ENCODE results near the gene CDK14. TPM values are rescaled to one million over a fixed set of nuclear protein-coding genes. Genes with fewer than 3 reads are reported as not detected.

CDK14 gene
- total RNA-seq, 1 donor from 2014 or later = 8.3 TPM

DNA sequence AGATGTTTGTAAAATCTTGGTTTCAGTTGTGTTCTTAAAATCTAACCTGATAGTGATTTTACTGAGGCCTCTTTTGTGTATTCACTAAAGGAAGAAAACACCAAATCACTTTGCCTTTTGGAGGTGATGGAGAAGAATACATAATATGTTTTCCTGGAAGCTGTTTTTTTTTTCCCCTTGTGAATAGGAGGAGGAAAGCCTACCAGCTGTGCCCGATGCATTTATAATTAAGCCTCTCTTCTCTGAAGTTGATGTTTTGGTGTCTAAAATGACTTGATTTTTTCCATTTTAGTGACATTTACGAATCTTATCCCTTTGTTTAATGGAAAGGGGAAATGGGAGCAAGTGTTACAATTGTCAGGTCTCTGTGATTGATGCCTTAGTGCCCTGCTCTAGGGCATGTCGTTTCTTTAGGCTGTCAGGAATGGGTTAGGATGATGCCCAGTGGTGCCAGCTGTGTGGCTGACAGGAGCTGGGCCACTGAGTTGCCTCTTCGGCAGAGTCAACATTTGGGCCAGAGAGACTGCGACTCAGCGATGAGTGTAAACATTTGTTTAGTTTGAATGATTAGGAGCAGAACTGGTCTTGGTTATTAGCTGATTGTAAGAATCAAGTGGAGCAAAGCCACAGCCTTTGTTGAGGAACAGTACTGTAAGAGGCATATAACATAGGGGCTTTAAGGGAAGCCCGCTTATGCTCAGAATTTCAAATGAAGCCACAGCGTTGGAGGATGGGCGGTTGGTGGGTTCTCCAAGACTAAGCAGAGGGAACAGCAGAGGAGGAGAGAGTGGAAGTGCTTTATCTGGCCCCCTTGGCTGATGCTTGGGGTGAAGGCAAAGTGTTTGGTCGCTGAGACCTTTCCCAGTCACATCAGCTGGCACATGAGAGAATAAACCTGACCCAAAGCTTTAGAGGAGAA lies 81.6 kb downstream of the CDK14 start:
- DNase-seq (ENCODE audit: extremely low read depth, low read depth, low spot score) = no peak

DNA sequence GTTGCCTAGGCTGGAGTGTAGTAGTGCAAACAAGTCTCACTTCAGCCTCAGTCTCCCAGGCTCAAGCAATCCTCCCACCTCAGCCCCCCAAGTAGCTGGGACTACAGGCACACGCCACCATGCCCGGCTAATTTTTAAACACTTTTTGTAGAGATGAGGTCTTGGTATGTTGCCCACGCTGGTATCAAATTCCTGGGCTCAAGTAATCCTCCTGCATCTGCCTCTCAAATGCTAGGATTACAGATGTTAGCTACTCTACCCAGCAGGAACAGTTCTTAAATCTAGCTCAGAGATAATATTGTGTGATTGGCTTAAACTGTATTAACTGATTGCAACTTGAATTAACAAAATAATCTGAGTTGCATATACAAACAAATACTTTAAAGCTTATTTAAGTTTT lies 82.9 kb downstream of the CDK14 start:
- no peak for DNase-seq (ENCODE audit: extremely low read depth, low read depth, low spot score)

DNA sequence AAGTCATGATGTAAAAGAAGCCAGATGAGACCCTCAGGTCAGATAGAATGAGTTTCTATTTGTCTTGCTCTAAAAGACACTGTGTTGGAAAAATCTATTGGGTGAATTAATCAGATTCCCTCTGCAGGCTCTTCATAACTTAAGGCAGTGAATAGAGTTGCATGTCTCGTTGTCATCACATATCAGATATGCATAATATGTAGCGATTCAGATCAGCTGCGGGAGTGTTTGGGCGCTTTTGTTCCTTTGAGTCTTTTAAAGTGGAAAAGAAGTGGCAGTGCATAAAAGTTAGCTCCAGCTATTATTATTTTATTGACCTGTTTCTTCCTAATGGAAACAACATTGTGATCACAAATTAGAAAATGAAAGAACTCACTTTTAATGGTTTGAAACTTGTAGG lies 84.4 kb downstream of the CDK14 start:
- DNase-seq (ENCODE audit: extremely low read depth, low read depth, low spot score) = no peak

DNA sequence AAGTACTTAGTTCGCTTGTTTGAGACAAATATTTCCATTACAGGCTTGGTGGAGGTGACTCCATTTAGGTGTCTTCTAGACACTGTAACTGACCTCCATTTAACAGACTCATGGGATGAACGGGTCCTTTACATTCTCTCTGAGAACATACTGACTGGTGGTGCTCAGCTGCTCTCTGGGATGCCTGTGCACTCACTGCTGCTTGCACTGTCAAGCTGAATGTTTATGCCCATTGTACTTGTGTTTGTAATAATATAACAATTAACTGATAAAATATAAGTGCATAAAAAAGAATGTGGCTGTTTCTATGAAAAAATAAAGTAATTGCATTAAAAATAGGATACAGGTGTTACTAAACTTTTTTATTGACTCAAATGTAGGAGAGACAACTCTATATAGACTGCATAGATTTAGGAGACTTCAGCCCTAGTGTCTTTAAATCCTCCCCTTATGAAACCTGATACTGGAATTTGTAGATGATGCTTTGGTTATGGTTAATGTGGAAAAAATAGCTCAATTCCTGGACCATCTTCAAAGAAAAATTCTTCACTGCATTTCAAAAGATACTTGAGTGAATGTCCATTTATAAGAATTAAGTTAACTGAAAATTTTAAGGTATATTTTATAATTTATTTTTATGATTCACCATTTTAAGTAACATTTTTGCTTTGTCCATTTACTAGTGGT lies 85.4 kb downstream of the CDK14 start:
- no peak for DNase-seq (ENCODE audit: extremely low read depth, low read depth, low spot score)

DNA sequence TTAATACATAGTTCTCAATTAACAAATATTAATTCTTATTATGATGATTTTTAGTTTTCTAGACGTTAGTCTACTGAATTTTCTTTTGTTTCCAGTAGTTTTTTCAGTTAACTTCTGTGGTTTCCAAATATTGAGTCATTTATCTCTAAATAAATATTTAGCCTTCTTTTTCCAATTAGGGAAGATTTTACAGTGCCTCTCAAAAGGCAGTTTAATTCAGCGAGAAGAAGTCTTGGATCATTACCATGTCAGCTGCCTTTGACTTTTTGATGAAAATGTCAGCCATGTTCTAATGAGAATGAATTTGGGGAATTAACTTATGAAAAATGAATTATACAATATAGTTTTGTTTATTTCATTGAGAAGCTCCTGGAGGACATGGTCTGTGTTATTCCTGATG lies 90.0 kb downstream of the CDK14 start:
- no peak for DNase-seq (ENCODE audit: extremely low read depth, low read depth, low spot score)

DNA sequence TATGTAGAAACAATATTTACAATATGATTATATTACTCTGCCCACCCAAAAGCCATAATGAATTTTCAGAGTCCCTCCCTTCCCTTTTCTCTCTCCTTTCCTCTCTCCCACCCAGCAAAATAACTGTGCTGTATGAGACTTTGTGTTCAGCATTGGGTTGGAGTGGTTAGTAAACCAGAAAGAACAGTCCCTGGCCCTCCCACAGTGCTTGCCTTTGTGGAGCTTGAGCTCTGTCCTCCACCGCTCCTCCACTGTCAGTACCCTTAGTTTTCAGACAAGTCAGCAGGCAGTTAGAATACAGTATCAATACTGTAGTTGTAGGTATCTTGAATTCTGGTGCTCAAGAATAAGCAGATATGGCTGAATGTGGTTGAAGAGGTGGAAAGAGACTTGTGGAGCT lies 92.7 kb downstream of the CDK14 start:
- no peak for DNase-seq (ENCODE audit: extremely low read depth, low read depth, low spot score)

DNA sequence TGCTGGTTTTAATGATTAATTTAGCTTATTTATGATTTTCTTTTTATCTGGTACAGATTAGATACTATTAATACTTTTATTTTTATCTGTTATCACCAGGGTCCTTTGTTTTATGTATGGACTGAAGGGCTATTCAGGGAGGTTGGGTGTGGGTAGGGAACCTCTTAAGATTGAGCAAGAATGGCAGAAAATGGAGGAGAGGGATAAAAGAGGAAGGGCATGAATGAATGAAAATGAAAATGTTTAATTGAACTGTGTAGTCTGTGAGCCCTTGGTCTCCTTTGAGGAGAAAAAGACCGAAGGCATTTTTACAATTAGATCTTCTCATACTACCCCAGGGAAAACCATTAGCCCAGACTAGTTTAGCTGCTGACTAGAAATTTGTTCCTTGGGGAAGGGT lies 93.1 kb downstream of the CDK14 start:
- no peak for DNase-seq (ENCODE audit: extremely low read depth, low read depth, low spot score)

DNA sequence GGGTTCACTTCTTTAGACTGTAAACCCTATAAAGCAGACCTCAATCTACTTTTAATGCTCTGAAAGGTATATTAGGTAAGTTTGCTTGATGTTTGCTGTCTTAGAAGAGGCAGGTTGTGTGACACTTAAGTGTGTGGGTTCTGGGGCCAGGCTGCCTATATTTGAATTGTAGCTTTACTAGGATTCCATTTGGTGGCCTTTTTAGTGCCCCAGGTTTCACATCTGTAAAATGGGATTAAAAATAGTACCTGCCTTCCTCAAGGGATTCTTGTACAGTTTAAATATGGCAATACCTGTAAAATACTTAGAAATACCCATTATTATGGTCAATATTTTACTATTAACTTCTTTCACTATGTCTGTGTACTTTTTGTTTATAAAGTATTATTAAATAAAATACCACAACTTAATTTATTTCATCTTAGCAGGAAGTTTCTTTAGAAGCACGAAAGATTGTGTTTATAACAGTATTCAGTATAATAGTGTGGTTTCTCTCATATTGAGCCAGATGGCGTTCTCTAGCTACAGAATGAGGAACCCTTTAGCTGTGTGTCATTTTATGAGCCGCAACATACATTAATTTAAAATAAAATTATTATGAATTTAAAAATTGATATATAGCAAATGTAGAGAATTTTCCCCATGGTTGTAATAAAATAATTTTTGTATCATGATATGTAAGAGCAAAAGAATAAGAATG lies 94.2 kb downstream of the CDK14 start:
- no peak for DNase-seq (ENCODE audit: extremely low read depth, low read depth, low spot score)

DNA sequence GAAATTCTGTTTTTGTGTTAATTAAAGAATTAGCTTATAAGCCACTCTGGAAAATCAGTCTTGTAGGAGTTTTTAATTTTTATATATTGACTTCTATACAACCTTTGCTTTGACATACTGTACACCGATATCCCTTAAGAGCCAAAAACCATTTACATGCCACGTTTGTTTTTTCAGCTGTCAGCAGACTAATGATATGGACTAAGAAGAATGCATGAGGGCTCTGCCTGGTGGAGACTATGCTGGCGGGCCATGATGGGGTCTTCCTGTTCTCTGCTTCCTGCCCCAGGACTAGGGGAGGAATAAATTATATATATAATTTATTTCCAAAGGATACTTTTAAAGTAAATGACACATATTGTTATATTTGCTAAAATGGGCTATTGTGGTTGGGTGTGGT lies 96.3 kb downstream of the CDK14 start:
- no peak for DNase-seq (ENCODE audit: extremely low read depth, low read depth, low spot score)

DNA sequence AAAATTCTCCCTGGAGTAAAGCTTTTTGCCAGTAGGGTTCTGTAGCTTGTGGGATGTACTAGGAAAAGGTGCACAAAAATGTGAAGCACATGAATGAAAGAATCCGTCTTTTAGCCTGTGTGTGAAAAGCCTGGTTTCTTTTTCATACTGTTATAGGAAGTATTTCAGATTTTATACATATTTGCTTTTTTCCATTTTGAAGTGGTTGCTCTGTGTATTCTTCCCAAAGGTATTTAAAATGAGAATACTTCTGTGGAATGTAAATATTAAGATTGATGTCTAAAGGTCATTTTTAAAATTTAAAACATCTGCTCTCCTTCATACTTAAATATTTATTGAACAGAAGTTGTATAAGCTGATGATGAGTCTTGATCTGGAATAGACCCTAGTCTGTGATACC lies 96.8 kb downstream of the CDK14 start:
- DNase-seq (ENCODE audit: extremely low read depth, low read depth, low spot score) = no peak

DNA sequence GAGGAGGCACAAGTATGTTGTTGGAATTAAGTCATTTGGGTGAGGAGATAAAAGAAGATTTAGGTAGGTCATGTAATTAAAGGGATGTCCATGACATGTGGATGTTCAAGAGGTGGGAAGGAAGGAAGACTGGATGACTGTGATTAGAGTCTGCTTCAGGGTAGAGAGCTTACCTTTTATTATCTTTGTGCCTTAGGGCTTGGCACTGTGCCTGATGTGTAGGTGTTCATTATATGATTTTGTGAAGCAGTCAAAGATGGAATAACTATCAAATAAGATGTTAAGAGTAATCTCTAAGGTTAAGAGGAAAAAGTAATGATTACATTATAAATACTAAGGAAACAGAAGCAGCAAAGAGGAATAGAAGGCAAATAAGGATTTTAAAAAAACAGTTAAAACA lies 97.8 kb downstream of the CDK14 start:
- no peak for DNase-seq (ENCODE audit: extremely low read depth, low read depth, low spot score)

DNA sequence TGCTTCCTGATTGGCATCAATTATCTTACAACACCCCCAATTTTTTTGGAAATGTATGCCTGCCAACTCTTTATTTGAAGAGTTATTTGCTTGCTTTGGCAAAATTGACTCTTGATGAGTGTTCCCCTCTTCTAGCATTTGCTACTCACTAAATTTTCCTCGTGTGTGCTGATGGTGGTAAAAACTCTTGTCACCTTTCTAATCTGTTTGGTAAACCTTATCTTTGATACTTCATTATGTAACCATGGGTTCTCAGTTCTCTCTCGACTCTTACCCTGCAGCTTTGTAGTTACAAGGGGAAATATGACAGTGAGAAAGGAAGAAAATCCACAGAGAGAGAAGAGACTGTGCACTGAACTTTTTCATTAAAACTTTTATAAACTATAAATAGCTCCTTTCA lies 102.5 kb downstream of the CDK14 start:
- DNase-seq (ENCODE audit: extremely low read depth, low read depth, low spot score) = no peak

DNA sequence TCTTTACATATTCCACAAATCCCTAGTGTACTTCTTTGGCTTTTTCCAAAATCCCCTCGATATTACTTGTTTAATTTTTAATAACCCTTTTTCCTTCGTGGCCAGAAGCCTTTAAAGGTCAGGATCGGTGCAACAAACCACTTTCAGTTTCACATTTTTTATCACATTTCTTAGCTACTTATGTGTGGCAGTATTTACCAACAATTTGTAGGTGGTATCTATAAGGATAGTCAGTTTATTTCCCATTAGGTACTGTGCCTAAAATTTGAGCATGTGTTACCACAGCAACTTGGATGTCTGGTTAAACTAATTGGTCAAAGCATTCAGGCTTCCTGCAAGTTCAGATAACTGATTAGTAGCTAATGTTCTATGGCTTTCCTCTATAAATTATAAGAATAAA lies 104.9 kb downstream of the CDK14 start:
- DNase-seq (ENCODE audit: extremely low read depth, low read depth, low spot score) = no peak

DNA sequence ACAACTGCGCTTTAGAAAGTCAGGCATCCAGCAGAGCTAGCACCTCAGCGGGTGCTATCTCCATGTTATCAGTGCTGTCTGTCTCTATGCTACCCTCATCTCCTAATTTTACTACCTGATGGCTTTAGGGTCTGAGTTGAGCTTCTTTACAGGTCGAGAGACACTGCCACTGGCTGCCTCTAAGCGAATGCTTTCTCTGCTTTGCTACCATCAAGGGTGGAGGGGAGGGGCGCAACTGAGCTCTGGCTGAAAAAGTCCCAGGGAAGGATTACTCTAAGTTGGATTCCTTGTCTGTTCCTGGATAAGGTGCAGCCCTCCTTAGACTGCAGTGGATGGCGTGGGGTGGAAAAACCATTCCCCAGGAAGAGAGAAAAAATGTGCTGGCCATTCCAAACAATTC lies 105.7 kb downstream of the CDK14 start:
- no peak for DNase-seq (ENCODE audit: extremely low read depth, low read depth, low spot score)

DNA sequence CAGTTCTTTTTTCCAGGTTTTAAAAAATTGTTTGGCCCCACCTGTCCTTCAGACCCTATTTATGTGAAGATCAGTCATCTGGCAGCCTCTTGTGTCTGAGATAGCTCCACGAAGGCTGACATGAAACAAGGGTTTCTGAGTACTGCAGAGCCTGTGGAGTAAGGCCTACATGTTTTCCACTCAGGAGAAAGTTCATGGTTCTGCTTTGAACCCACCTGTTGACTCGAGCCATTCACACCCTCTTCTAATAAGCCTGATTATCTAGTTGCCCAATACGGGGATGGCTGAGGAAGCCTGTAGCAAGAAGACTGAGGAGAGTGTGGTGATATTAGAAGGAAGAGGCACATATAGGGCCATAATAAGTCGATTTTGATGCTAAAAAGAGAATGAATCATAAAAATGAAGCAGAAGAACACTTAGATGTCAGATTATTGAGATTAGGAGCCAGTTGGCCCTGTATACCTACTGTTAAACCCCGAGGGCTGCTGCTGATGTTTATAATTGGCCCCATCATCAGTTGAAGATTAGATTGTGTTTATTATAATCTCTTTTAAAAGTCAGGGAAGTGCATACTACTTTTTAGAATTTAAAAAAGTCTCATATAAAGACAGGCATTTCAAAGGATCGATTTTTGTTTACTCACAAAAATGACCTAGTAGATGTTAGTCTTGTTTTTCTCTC lies 109.4 kb downstream of the CDK14 start:
- DNase-seq (ENCODE audit: extremely low read depth, low read depth, low spot score) = no peak

DNA sequence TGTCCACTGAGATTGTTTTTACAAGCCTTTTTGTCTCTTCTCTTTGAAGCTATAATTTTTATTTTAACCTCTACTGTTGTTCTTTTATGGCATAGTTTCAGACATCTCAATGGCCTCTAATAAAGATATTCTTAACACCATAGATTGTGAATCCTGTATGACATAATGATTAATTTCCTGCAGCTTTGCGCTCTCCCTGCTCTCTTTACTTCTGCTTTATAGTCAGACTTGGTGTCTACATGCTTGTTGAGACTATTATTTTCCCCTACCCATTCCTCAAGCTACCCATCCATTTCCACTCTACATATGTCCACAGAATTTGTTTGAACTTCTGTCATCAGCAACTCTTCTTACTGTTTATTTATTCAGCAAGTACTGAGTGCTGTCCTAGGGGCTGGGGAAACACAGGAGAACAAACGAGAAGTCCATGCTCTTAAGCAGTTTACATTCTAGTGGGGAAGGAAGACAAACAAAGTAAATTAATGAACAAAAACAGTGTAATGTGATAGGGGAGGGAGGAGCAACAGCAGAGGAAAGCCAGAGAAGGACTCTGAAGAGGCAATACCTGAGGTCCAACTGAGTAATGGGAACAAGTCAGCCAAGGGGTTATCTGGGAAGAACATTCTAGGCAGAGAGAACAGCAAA lies 110.1 kb downstream of the CDK14 start:
- DNase-seq (ENCODE audit: extremely low read depth, low read depth, low spot score) = no peak

DNA sequence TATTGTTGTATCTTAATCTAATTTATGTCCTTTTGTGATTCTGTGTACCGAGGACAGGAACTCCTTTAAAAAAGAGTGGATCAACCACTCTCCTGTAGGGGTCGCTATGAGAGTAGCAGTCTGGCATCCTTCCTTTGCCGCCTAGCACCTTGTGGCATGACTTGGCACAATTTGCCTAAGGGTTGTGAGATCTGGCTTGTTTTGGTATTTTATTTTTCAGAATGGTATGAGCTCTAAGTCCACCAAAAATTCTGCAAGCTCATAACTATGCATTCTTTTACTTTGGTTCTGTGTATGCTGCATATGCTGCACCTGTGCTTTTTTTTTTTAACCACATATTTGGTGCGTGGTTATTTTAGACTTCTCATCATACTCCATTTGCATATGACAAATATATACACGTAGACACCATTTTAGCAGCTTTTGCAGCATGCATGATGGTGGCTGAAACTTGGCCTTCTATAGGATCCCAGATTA lies 112.8 kb downstream of the CDK14 start:
- no peak for DNase-seq (ENCODE audit: extremely low read depth, low read depth, low spot score)

DNA sequence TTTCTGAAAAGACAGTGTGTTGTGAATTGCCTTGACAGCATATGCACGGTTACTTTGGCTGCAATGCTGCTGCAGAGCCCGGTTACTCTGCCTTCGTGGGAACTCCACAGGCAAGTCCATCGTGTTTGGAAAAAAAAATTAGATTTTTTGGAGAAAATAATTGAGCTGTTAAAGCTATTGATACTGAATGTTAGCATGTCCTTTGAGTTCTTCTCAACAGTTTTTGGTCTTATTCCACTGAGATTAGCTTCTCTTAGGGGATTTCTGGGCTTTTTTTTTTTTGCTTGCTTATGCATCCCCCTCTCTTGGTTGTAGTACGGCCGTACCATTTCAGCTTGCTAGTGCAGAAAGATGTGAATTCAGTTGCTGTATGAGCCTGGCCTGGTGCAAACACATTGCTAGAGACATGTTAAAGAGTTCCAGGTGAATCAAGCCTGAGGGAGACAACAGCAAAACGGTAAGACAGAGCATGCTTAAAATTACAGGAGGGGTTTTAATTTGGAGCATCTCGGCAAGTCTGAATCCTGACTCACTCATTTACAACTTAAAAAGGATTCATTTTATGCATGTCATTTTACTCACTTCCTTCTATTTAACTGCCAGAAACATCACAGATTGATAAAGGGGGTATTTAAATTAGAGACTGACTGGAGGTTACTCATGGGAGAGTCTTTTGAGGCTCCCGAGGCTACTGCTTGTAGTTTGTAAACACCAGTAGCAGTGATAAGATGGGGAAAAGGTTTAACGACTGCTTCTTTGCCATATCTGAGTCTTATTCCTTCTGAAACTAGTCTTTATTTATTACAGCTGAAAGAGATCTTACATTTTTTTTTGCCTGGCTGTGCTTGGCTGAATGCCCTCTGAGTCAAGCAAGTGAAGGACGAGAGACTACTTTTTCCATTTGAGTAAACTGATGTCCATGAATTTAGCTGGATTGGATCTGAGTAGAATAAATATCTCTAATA lies 113.7 kb downstream of the CDK14 start:
- no peak for DNase-seq (ENCODE audit: extremely low read depth, low read depth, low spot score)

DNA sequence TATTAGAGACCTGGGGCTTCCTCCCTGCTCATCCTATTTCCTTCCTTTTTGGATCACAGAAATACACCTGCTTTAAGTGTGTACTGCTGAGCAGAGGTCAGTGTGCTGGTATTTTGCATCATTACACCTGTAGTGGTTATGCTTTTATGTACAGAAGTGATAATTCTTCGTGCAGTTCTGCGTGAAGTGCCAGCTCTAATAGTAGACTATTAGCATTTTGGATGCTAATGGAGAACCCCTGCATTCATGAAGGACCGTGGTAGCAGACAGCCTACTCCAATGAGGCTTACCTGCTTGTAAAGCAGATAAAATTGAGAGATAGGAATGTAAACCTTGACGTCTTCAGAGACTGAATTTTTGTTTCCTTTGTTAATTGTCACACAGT lies 114.3 kb downstream of the CDK14 start:
- no peak for DNase-seq (ENCODE audit: extremely low read depth, low read depth, low spot score)
